Lower leg skin (tissue), 4 donors: ENCODE measurements around the gene KMO. TPM values are rescaled to one million over a fixed set of nuclear protein-coding genes. Genes with fewer than 3 reads are reported as not detected.

Experiments
- DNase-seq, 2 donors: peaks; one replicate each; pipeline ENCODE4 v3.0.0-alpha.2; 2019; ENCODE audit warnings: low spot score in 2 of 2
- H3K4me3 ChIP-seq: fragments of 200-600 bp; sonication (generic); 2 replicates; pipeline ENCODE4 v1.5.1; 2017; ENCODE audit warnings: mild to moderate bottlenecking, low read depth; ENCODE audit not compliant: poor library complexity, severe bottlenecking
- CTCF ChIP-seq, 3 donors: fragments of 450-650 bp; IDR thresholded peaks; one replicate each; pipeline ENCODE4 v1.5.1; 2016; ENCODE audit warnings: antibody characterized with exemption in 3 of 3, mild to moderate bottlenecking in 3 of 3, moderate library complexity in 2 of 3
- POLR2A ChIP-seq, 2 donors: fragments of 450-650 bp; IDR thresholded peaks; one replicate each; pipeline ENCODE4 v1.6.1; 2016 to 2017; ENCODE audit warnings: antibody characterized with exemption in 2 of 2, mild to moderate bottlenecking in 1 of 2, moderate library complexity in 1 of 2
- WGBS, 2 donors: methylation state at CpG; one replicate each; pipeline ENCODE4 v1.1.5; 2018; 5-methylcytosine and 5-hydroxymethylcytosine counted together
- intact Hi-C: fragments of 100-400 bp; cut with DNase I; formaldehyde crosslinking; loops from one replicate; pipeline ENCODE4 v1.15.0; 2023; ENCODE audit warnings: low total_unique reads
- total RNA-seq, 4 donors: library from RNA; depleted of rRNA; stranded (reverse); fragments of >200 nt; gene quantifications; one replicate each; pipeline ENCODE4 v1.1.0, GENCODE V29; 2016

Gene KMO
- total RNA-seq, 4 donors from 2014 or later: 0.13 to 0.51 (median 0.15) TPM; not detected in 1

GRCh38 chr1:241614572-241614971, 82.4 kb downstream of the KMO start:
- 70 to 73% methylated on average over 4 of the region's 4 CpGs for WGBS, 2 donors
- no peak for DNase-seq
- intact Hi-C loops: loop anchor here (5.0 kb wide), 1 partner anchor 218 kb away; no protein-coding TSS in a partner anchor
- TF ChIP-seq POLR2A (IDR thresholded peaks at IDR 0.05) (no peak), CTCF (IDR thresholded peaks at IDR 0.05) (no peak)
- H3K4me3 ChIP-seq: no peak overlapping the region

- DNase-seq: no peak
- H3K4me3 ChIP-seq: no peak overlapping the region
- whole genome bisulfite sequencing, 2 donors: 92 to 96% methylated on average over 8 of the region's 8 CpGs
- intact Hi-C loops: no loop called here
- TF ChIP-seq POLR2A (IDR thresholded peaks at IDR 0.05) (no peak), CTCF (IDR thresholded peaks at IDR 0.05) (no peak)
Measured at GRCh38 chr1:241615043-241615974, 83.1 kb downstream of the KMO start.

GRCh38 chr1:241617426-241617825, 85.2 kb downstream of the KMO start:
- TF ChIP-seq CTCF (IDR thresholded peaks at IDR 0.05) (no peak), POLR2A (IDR thresholded peaks at IDR 0.05) (no peak)
- 89 to 94% methylated on average over 7 of the region's 7 CpGs for WGBS, 2 donors
- intact Hi-C loops: no loop called here
- H3K4me3 ChIP-seq: no peak overlapping the region
- DNase-seq: no peak

GRCh38 chr1:241622669-241623068, 90.5 kb downstream of the KMO start:
- DNase-seq: no peak
- no peak for TF ChIP-seq CTCF (IDR thresholded peaks at IDR 0.05)
- TF ChIP-seq POLR2A (IDR thresholded peaks at IDR 0.05): no peak
- intact Hi-C loops: no loop called here
- no peak overlapping the region for H3K4me3 ChIP-seq
- whole genome bisulfite sequencing, 2 donors: 38 to 53% methylated on average over 5 of the region's 5 CpGs

GRCh38 chr1:241624935-241625334, 92.8 kb downstream of the KMO start:
- no peak overlapping the region for H3K4me3 ChIP-seq
- TF ChIP-seq CTCF (IDR thresholded peaks at IDR 0.05) (no peak), POLR2A (IDR thresholded peaks at IDR 0.05) (no peak)
- WGBS, 2 donors: 60 to 64% methylated on average over 2 of the region's 2 CpGs
- DNase-seq: no peak
- intact Hi-C loops: no loop called here
